HepG2 (cell line): ENCODE results near the gene INO80B. TPM values are rescaled to one million over a fixed set of nuclear protein-coding genes. Genes with fewer than 3 reads are reported as not detected.

Experiments
- ATAC-seq: fragments of 200-7000 bp; cut with Tn5 transposase; 3 replicates; pipeline ENCODE4 v1.9.1; 2020; ENCODE audit warnings: mild to moderate bottlenecking, moderate library complexity
- BruUV-seq: library from RNA; stranded (reverse); fragments of 400-500 nt; replicated peaks from 2 replicates; lab custom pipeline; 2021; lab: Mats Ljungman, UMichigan
- CTCF ChIA-PET: fragments of 300-600 bp; formaldehyde crosslinking; extraction: SDS; loops from one replicate; lab custom pipeline; 2021; ENCODE audit warnings: low total read pairs, inconsistent platforms, low intra/inter-chr PET ratio; lab: Yijun Ruan, JAX
- POLR2A ChIA-PET: fragments of 350-600 bp; sonication (Branson Sonifier 250); formaldehyde crosslinking; loops from one replicate; lab custom pipeline; 2020; ENCODE audit warnings: antibody characterized with exemption, inconsistent platforms; lab: Yijun Ruan, JAX
- DNase-seq: peaks from one replicate; pipeline ENCODE4 v3.0.0-alpha.2; 2015; ENCODE audit warnings: low spot score
- FAIRE-seq: peaks from 3 replicates; lab custom pipeline; 2011; peaks lifted over from hg19 to GRCh38; lab: Jason Lieb, UNC
- H2AFZ ChIP-seq: one replicate; pipeline ENCODE4 v1.6.1; 2011; ENCODE audit warnings: low read length, inconsistent platforms
- H3K27ac ChIP-seq: fragments of 300-600 bp; 3 replicates; pipeline ENCODE4 v1.8.0; 2011; ENCODE audit warnings: mixed run types, mild to moderate bottlenecking, mixed read lengths, low read length, inconsistent platforms; ENCODE audit not compliant: insufficient read depth; ENCODE audit errors: extremely low read length
- H3K27me3 ChIP-seq, 2 experiments: fragments of 200-600 bp in 1 of 2; 2 replicates in 1 of 2; 3 replicates in 1 of 2; pipeline versions ENCODE4 v1.6.0 to v1.8.0; 2011; ENCODE audit warnings: low read length in 2 of 2, mild to moderate bottlenecking in 2 of 2, moderate library complexity in 2 of 2, inconsistent platforms in 1 of 2; ENCODE audit not compliant: insufficient read depth in 2 of 2, control insufficient read depth in 1 of 2
- H3K36me3 ChIP-seq, 2 experiments: fragments of 200-600 bp in 1 of 2; replicated peaks in 1 of 2; 2 replicates in 1 of 2; 3 replicates in 1 of 2; pipeline versions ENCODE4 v1.5.1 to v1.8.0; 2011; ENCODE audit warnings: low read length in 2 of 2, inconsistent platforms in 1 of 2; ENCODE audit not compliant: insufficient read depth in 2 of 2, control insufficient read depth in 1 of 2
- H3K4me1 ChIP-seq: 2 replicates; pipeline ENCODE4 v1.5.1; 2012; ENCODE audit warnings: low read length, inconsistent platforms; ENCODE audit not compliant: insufficient read depth
- H3K4me2 ChIP-seq: 2 replicates; pipeline ENCODE4 v1.6.0; 2011; ENCODE audit warnings: low read depth, low read length, inconsistent platforms
- H3K4me3 ChIP-seq, 3 experiments: fragments of 200-600 bp in 1 of 3; sonication (generic), shearing (Covaris generic) in 1 of 3; replicated peaks in 1 of 3; 2 replicates each; pipeline ENCODE4 v1.5.1; 2011 to 2016; ENCODE audit warnings: low read length in 3 of 3, inconsistent platforms in 2 of 3, low read depth in 2 of 3, mild to moderate bottlenecking in 2 of 3, control low read depth in 1 of 3, mixed read lengths in 1 of 3; ENCODE audit not compliant: insufficient read depth in 1 of 3
- H3K79me2 ChIP-seq: one replicate; pipeline ENCODE4 v1.6.1; 2011; ENCODE audit warnings: low read length, inconsistent platforms; ENCODE audit not compliant: insufficient read depth
- H3K9ac ChIP-seq: 2 replicates; pipeline ENCODE4 v1.6.0; 2011; ENCODE audit warnings: mild to moderate bottlenecking, low read depth, low read length, inconsistent platforms; ENCODE audit not compliant: insufficient read depth
- H3K9me3 ChIP-seq: 2 replicates; pipeline ENCODE4 v1.5.1; 2012; ENCODE audit warnings: mild to moderate bottlenecking, low read length
- H4K20me1 ChIP-seq: 2 replicates; pipeline ENCODE4 v1.6.0; 2011; ENCODE audit warnings: inconsistent platforms, mild to moderate bottlenecking, low read length, moderate library complexity; ENCODE audit not compliant: insufficient read depth
- CCDC6 ChIP-seq: sonication (generic); formaldehyde crosslinking; IDR thresholded peaks from 2 replicates; pipeline ENCODE4 v1.8.1; 2022; ENCODE audit warnings: mild to moderate bottlenecking, missing genetic modification reagents, moderate library complexity
- CHCHD3 ChIP-seq: sonication (generic); formaldehyde crosslinking; IDR thresholded peaks from 2 replicates; pipeline ENCODE4 v1.8.0; 2022; ENCODE audit warnings: mild to moderate bottlenecking, missing genetic modification reagents, moderate library complexity
- GATA4 ChIP-seq: sonication (generic); IDR thresholded peaks from 2 replicates; pipeline ENCODE4 v1.6.1; 2016; ENCODE audit warnings: antibody characterized with exemption, low read depth, borderline replicate concordance
- KDM2A ChIP-seq: sonication (generic); formaldehyde crosslinking; IDR thresholded peaks from 2 replicates; pipeline ENCODE4 v1.4.0; 2020; ENCODE audit warnings: low read depth, missing genetic modification reagents, borderline replicate concordance
- KDM5B ChIP-seq: sonication (generic); formaldehyde crosslinking; IDR thresholded peaks from 2 replicates; pipeline ENCODE4 v1.4.0; 2020; ENCODE audit warnings: missing genetic modification reagents, mild to moderate bottlenecking, borderline replicate concordance
- KLF12 ChIP-seq: sonication (generic); formaldehyde crosslinking; IDR thresholded peaks from 2 replicates; pipeline ENCODE4 v1.4.0; 2020; ENCODE audit warnings: missing genetic modification reagents, borderline replicate concordance
- MED13 ChIP-seq: sonication (generic); formaldehyde crosslinking; IDR thresholded peaks from 2 replicates; pipeline ENCODE4 v1.5.0; 2020; ENCODE audit warnings: missing genetic modification reagents
- SATB2 ChIP-seq: sonication (generic); formaldehyde crosslinking; IDR thresholded peaks from 2 replicates; pipeline ENCODE4 v1.5.0; 2020; ENCODE audit warnings: missing genetic modification reagents
- SIX1 ChIP-seq: sonication (generic); formaldehyde crosslinking; IDR thresholded peaks from 2 replicates; pipeline ENCODE4 v1.4.0; 2020; ENCODE audit warnings: missing genetic modification reagents, borderline replicate concordance
- SMAD9 ChIP-seq: sonication (generic); formaldehyde crosslinking; IDR thresholded peaks from 2 replicates; pipeline ENCODE4 v1.5.1; 2020; ENCODE audit warnings: mild to moderate bottlenecking, missing genetic modification reagents
- SMC3 ChIP-seq: IDR thresholded peaks from 2 replicates; pipeline ENCODE4 v1.6.1; 2011; ENCODE audit warnings: low read length, improper control_type of control experiment
- SNRNP70 ChIP-seq: fragments of 200-400 bp; formaldehyde crosslinking; IDR thresholded peaks from 2 replicates; pipeline ENCODE4 v1.6.1; 2017; ENCODE audit warnings: mild to moderate bottlenecking, low read depth, low read length, moderate library complexity
- SRSF4 ChIP-seq: fragments of 200-400 bp; formaldehyde crosslinking; IDR thresholded peaks from one replicate; pipeline ENCODE4 v1.6.1; 2018; ENCODE audit warnings: mild to moderate bottlenecking, low read depth, low read length, moderate library complexity; ENCODE audit not compliant: poor library complexity, severe bottlenecking
- ZBTB42 ChIP-seq: sonication (generic); formaldehyde crosslinking; IDR thresholded peaks from 2 replicates; pipeline ENCODE4 v1.5.0; 2020; ENCODE audit warnings: mild to moderate bottlenecking, missing genetic modification reagents
- ZFP90 ChIP-seq: sonication (generic); formaldehyde crosslinking; IDR thresholded peaks from 2 replicates; pipeline ENCODE4 v1.8.0; 2022; ENCODE audit warnings: missing genetic modification reagents, mild to moderate bottlenecking, inconsistent platforms, borderline replicate concordance
- ZNF781 ChIP-seq: sonication (generic); formaldehyde crosslinking; IDR thresholded peaks from 2 replicates; pipeline ENCODE4 v1.5.1; 2020; ENCODE audit warnings: borderline replicate concordance, mild to moderate bottlenecking, missing genetic modification reagents; ENCODE audit errors: not compliant biosample characterization
- ZNF788 ChIP-seq: sonication (generic); formaldehyde crosslinking; IDR thresholded peaks from 2 replicates; pipeline ENCODE4 v1.5.0; 2020; ENCODE audit warnings: mild to moderate bottlenecking, missing genetic modification reagents, borderline replicate concordance
- ZNF816 ChIP-seq: sonication (generic); formaldehyde crosslinking; IDR thresholded peaks from 2 replicates; pipeline ENCODE4 v1.8.0; 2022; ENCODE audit warnings: missing genetic modification reagents, mild to moderate bottlenecking, borderline replicate concordance
- WGBS: methylation state at CpG from one replicate; pipeline ENCODE4 v1.1.6; 2017; ENCODE audit warnings: low lambda C conversion rate; 5-methylcytosine and 5-hydroxymethylcytosine counted together
- in situ Hi-C: cut with HindIII; loops from 2 replicates; pipeline ENCODE4 v1.10.0; 2017; ENCODE audit warnings: low pct_unique_long_range_greater_than_20kb; ENCODE audit not compliant: extremely low pct_ligation_motif_present
- intact Hi-C: fragments of 100-400 bp; cut with micrococcal nuclease; formaldehyde crosslinking; loops from one replicate; pipeline ENCODE4 v1.10.0; 2022; ENCODE audit not compliant: unreplicated experiment
- polyA plus RNA-seq, 8 experiments: library from polyadenylated mRNA; depleted of rRNA in 3 of 8; stranded (reverse) in 7 of 8; unstranded in 1 of 8; fragments of >200 nt; fragmentation: Illumina TruSeq in 4 of 8; extraction: Trizol in 4 of 8; gene quantifications; 2 replicates each; pipeline versions ENCODE4 v1.2.1 to v1.2.3, GENCODE V29; 2011 to 2016; ENCODE audit warnings: low read depth in 4 of 8, missing spikeins in 1 of 8, mixed read lengths in 1 of 8; ENCODE audit not compliant: insufficient read depth in 1 of 8
- total RNA-seq, 5 experiments: library from RNA; depleted of rRNA; stranded (reverse); fragments of >200 nt; fragmentation: Illumina TruSeq; extraction: Trizol; gene quantifications; 2 replicates each; pipeline ENCODE4 v1.2.3, GENCODE V29; 2016; ENCODE audit warnings: low read depth in 1 of 5
- TF ChIP-seq, protein P1 (sequence below): IDR thresholded peaks from 2 replicates; pipeline ENCODE4 v1.6.1; 2016
- TF ChIP-seq, protein P2 (sequence below): sonication (generic); formaldehyde crosslinking; IDR thresholded peaks from 2 replicates; pipeline ENCODE4 v1.4.0; 2020; ENCODE audit warnings: missing genetic modification reagents, mild to moderate bottlenecking, borderline replicate concordance

The INO80B gene
- total and polyA plus RNA-seq, 2 of the 13 experiments (the other 11 are each of a cell fraction or from before 2014, with no cell fraction given): 6.2 to 14.5 TPM

DNA sequence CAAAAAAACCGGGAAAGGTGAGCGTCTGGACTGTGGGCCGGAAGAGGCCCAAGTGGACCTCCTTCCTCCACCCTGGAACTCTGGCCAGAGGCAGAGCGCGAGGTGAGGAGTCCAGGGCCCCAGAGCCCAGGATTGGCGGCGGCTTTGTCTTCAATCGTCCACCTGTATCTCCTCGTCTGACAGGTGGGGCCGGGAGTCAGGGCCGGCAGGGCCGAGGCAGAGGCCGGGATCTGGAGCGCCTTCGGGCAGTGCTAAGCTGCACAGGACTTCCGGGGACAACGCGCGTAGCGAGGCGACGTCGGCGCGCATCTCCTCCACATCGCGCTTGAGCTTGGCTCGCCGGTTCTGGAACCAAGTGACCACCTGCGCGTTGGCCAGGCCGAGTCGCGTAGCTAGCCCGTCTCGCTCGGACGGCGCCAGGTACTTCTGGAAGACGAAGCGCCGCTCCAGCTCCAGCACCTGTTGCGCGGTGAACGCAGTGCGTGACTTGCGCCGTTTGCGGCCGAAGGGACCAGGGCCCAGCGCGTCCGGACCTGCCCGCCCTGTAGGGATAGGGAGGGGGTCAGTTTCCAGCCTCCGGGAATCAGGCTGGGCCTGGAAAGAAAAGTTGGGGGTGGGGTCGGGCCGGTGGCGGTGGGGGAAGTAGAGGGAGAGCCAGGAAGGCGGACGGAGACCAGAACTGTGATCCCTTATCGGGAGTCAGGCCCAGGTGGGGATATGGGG, 43.1 kb downstream of the INO80B start:
- Histone ChIP-seq H3K9me3 (no peaks in the 10 kb centered on the region), H3K4me2 (peak overlapping the region; percentile 92), H2AFZ (no peak overlapping the region), H3K27ac (peak overlapping the region; percentile 70), H3K27me3 (no peaks in the 10 kb centered on the region; a peak in 1 of 5 replicates), H3K36me3 (peaks cover 6 to 14% of the 10 kb centered on the region in 2 experiments), H3K9ac (peak overlapping the region; percentile 50; the same call in 1 of the 2 replicates), H3K79me2 (peaks cover 15% of the 10 kb centered on the region), H3K4me1 (peaks cover 66% of the 10 kb centered on the region), H3K4me3 (peak overlapping the region; percentile 32 to 66 (median 53); a peak in 5 of 6 replicates), H4K20me1 (no peaks in the 10 kb centered on the region)
- ATAC-seq: peak; percentile 4
- POLR2A ChIA-PET: interaction anchor here (0.6 to 16.5 kb wide), 10 partner anchors 9 to 69 kb away, joined by 3 to 795 read pairs (median 6); partner anchors contain the start of genes AUP1, CCDC142, DQX1 and HTRA2
- no peak for DNase-seq
- CTCF ChIA-PET: no interaction called here
- no peak for FAIRE-seq
- intact Hi-C loops (loop anchor here (1.0 to 10.0 kb wide), 2 partner anchors 9 to 1803 kb away; no protein-coding TSS in a partner anchor), in situ Hi-C loops (no loop called here)
- 76% methylated on average over 61 of the region's 61 CpGs for WGBS
- BruUV-seq: no TSS peak
- TF ChIP-seq, protein P1, sequence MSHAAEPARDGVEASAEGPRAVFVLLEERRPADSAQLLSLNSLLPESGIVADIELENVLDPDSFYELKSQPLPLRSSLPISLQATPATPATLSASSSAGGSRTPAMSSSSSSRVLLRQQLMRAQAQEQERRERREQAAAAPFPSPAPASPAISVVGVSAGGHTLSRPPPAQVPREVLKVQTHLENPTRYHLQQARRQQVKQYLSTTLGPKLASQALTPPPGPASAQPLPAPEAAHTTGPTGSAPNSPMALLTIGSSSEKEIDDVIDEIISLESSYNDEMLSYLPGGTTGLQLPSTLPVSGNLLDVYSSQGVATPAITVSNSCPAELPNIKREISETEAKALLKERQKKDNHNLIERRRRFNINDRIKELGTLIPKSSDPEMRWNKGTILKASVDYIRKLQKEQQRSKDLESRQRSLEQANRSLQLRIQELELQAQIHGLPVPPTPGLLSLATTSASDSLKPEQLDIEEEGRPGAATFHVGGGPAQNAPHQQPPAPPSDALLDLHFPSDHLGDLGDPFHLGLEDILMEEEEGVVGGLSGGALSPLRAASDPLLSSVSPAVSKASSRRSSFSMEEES (CRISPR knock-in tag): no peak
- no peak for TF ChIP-seq SRSF4
- no peak for TF ChIP-seq ZNF781 (CRISPR knock-in tag)
- peak; percentile 51 for TF ChIP-seq KDM2A (CRISPR knock-in tag)
- TF ChIP-seq, protein P2, sequence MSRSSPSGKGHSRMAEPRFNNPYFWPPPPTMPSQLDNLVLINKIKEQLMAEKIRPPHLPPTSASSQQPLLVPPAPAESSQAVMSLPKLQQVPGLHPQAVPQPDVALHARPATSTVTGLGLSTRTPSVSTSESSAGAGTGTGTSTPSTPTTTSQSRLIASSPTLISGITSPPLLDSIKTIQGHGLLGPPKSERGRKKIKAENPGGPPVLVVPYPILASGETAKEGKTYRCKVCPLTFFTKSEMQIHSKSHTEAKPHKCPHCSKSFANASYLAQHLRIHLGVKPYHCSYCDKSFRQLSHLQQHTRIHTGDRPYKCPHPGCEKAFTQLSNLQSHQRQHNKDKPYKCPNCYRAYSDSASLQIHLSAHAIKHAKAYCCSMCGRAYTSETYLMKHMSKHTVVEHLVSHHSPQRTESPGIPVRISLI (CRISPR knock-in tag): peak; percentile 54; the same call in 1 of the 2 replicates
- 0 out of 2 replicates have a peak, but pooled peaks have one; percentile 32 for TF ChIP-seq KLF12 (CRISPR knock-in tag)
- 0 out of 2 replicates have a peak, but pooled peaks have one; percentile 45 for TF ChIP-seq ZNF788 (CRISPR knock-in tag)
- TF ChIP-seq ZNF816: peak; percentile 20; the same call in 1 of the 2 replicates
- TF ChIP-seq SMAD9 (CRISPR knock-in tag): 0 out of 2 replicates have a peak, but pooled peaks have one; percentile 30
- TF ChIP-seq CHCHD3 (CRISPR knock-in tag): no peak
- TF ChIP-seq CCDC6 (CRISPR knock-in tag): no peak
- TF ChIP-seq SMC3: no peak
- TF ChIP-seq GATA4: no peak
- TF ChIP-seq SNRNP70: no peak
- 0 out of 2 replicates have a peak, but pooled peaks have one; percentile 40 for TF ChIP-seq SATB2 (CRISPR knock-in tag)
- no peak for TF ChIP-seq SIX1 (CRISPR knock-in tag)
- 0 out of 2 replicates have a peak, but pooled peaks have one; percentile 31 for TF ChIP-seq ZFP90 (CRISPR knock-in tag)
- peak; percentile 52; the same call in 1 of the 2 replicates for TF ChIP-seq MED13 (CRISPR knock-in tag)
- no peak for TF ChIP-seq ZBTB42 (CRISPR knock-in tag)
- TF ChIP-seq KDM5B (CRISPR knock-in tag): peak; percentile 81; the same call in 1 of the 2 replicates
